ENCODE results near the gene CROCC2. TPM values are rescaled to one million over a fixed set of nuclear protein-coding genes. Genes with fewer than 3 reads are reported as not detected.

The CROCC2 gene
- total and polyA plus RNA-seq, 7 experiments from 2014 or later, result 0.22 TPM; not detected in 6

- Mint-ChIP-seq H3K27me3 (peaks cover 0 to 12% (median 7%) of the 10 kb centered on the region in 5 donors), H3K4me1 (peaks cover 0 to 2% (median 0%) of the 10 kb centered on the region in 7 donors), H3K36me3 (no peaks in the 10 kb centered on the region), H3K4me3 (no peak overlapping the region), H3K27ac (no peak overlapping the region), H3K9me3 (no peaks in the 10 kb centered on the region)
- intact Hi-C loops (cut with micrococcal nuclease), result loop anchor here (10.0 kb wide), 2 partner anchors 235 to 375 kb away; partner anchors contain the start of gene PPP1R7 (in 1 of the 2)
- H3K4me3 ChIP-seq (ENCODE audit: low read length), result no peak overlapping the region
- H3K27me3 ChIP-seq (ENCODE audit: control insufficient read depth in 2 of 2, insufficient read depth in 2 of 2, low read length in 2 of 2), result no peaks in the 10 kb centered on the region
- no peaks in the 10 kb centered on the region for H3K4me1 ChIP-seq (ENCODE audit: control insufficient read depth in 2 of 2, insufficient read depth in 2 of 2, low read length in 2 of 2)
- ATAC-seq (no peak), DNase-seq (peak in 2 of 9 donors; percentile 4 to 17)
- ChIA-PET CTCF (no interaction called here), POLR2A (interaction anchor here (0.6 kb wide), 1 partner anchor 793 kb away, joined by 3 read pairs; no protein-coding TSS in a partner anchor)
- no peaks in the 10 kb centered on the region for H3K36me3 ChIP-seq (ENCODE audit: control insufficient read depth in 2 of 3, insufficient read depth in 3 of 3, low read length in 3 of 3)
- no peaks in the 10 kb centered on the region for H3K9me3 ChIP-seq (ENCODE audit: control insufficient read depth in 2 of 3, low read length in 3 of 3)
- H3K27ac ChIP-seq (ENCODE audit: low read depth, low read length), result no peak overlapping the region
These were observed 13.9 kb downstream of the CROCC2 start for GRCh38 chr2:240919786-240920782.

- Histone ChIP-seq H3K27me3 (ENCODE audit: control insufficient read depth in 2 of 2, insufficient read depth in 2 of 2, low read length in 2 of 2) (no peaks in the 10 kb centered on the region), H3K27ac (ENCODE audit: low read depth, low read length) (no peak overlapping the region), H3K36me3 (ENCODE audit: control insufficient read depth in 2 of 3, insufficient read depth in 3 of 3, low read length in 3 of 3) (no peaks in the 10 kb centered on the region), H3K4me1 (ENCODE audit: control insufficient read depth in 2 of 2, insufficient read depth in 2 of 2, low read length in 2 of 2) (no peaks in the 10 kb centered on the region), H3K9me3 (ENCODE audit: control insufficient read depth in 2 of 3, low read length in 3 of 3) (no peaks in the 10 kb centered on the region), H3K4me3 (ENCODE audit: low read length) (no peak overlapping the region)
- Mint-ChIP-seq H3K36me3 (no peaks in the 10 kb centered on the region), H3K9me3 (no peaks in the 10 kb centered on the region), H3K27ac (no peak overlapping the region), H3K4me3 (no peak overlapping the region), H3K4me1 (no peaks in the 10 kb centered on the region), H3K27me3 (peaks cover 0 to 7% (median 0%) of the 10 kb centered on the region in 5 donors)
- DNase-seq, result peak in 2 of 9 donors; percentile 2 to 19
- ATAC-seq, result no peak
- ChIA-PET POLR2A (no interaction called here), CTCF (no interaction called here)
- intact Hi-C loops (cut with micrococcal nuclease), result no loop called here
These were observed 14.7 kb downstream of the CROCC2 start for GRCh38 chr2:240920783-240921231.

- Histone ChIP-seq H3K4me1 (ENCODE audit: control insufficient read depth in 2 of 2, insufficient read depth in 2 of 2, low read length in 2 of 2) (no peaks in the 10 kb centered on the region), H3K9me3 (ENCODE audit: control insufficient read depth in 2 of 3, low read length in 3 of 3) (no peaks in the 10 kb centered on the region), H3K4me3 (ENCODE audit: low read length) (no peak overlapping the region), H3K36me3 (ENCODE audit: control insufficient read depth in 2 of 3, insufficient read depth in 3 of 3, low read length in 3 of 3) (no peaks in the 10 kb centered on the region), H3K27ac (ENCODE audit: low read depth, low read length) (no peak overlapping the region), H3K27me3 (ENCODE audit: control insufficient read depth in 2 of 2, insufficient read depth in 2 of 2, low read length in 2 of 2) (no peaks in the 10 kb centered on the region)
- no peaks in the 10 kb centered on the region for H3K4me1 Mint-ChIP-seq
- peaks cover 0 to 6% (median 0%) of the 10 kb centered on the region in 5 donors for H3K27me3 Mint-ChIP-seq
- H3K9me3 Mint-ChIP-seq, result no peaks in the 10 kb centered on the region
- H3K4me3 Mint-ChIP-seq, result no peak overlapping the region
- CTCF ChIA-PET, result no interaction called here
- POLR2A ChIA-PET, result no interaction called here
- no peak for ATAC-seq
- H3K36me3 Mint-ChIP-seq, result no peaks in the 10 kb centered on the region
- peak in 2 of 9 donors; percentile 4 to 17 for DNase-seq
- no peak overlapping the region for H3K27ac Mint-ChIP-seq
- intact Hi-C loops (cut with micrococcal nuclease), result no loop called here
These were observed 15.3 kb downstream of the CROCC2 start for GRCh38 chr2:240921311-240921994.

GRCh38 chr2:240921995-240922244 is 15.8 kb downstream of the CROCC2 start:
- no peaks in the 10 kb centered on the region for H3K4me1 ChIP-seq (ENCODE audit: control insufficient read depth in 2 of 2, insufficient read depth in 2 of 2, low read length in 2 of 2)
- H3K4me3 ChIP-seq (ENCODE audit: low read length), result no peak overlapping the region
- Mint-ChIP-seq H3K4me1 (no peaks in the 10 kb centered on the region), H3K9me3 (no peaks in the 10 kb centered on the region), H3K27ac (no peak overlapping the region), H3K36me3 (no peaks in the 10 kb centered on the region), H3K4me3 (no peak overlapping the region), H3K27me3 (peaks cover 0 to 3% (median 0%) of the 10 kb centered on the region in 5 donors)
- intact Hi-C loops (cut with micrococcal nuclease), result no loop called here
- H3K9me3 ChIP-seq (ENCODE audit: control insufficient read depth in 2 of 3, low read length in 3 of 3), result no peaks in the 10 kb centered on the region
- ChIA-PET POLR2A (no interaction called here), CTCF (no interaction called here)
- peak in 1 of 9 donors; percentile 1 for DNase-seq
- H3K27me3 ChIP-seq (ENCODE audit: control insufficient read depth in 2 of 2, insufficient read depth in 2 of 2, low read length in 2 of 2), result no peaks in the 10 kb centered on the region
- no peak for ATAC-seq
- H3K36me3 ChIP-seq (ENCODE audit: control insufficient read depth in 2 of 3, insufficient read depth in 3 of 3, low read length in 3 of 3), result no peaks in the 10 kb centered on the region
- H3K27ac ChIP-seq (ENCODE audit: low read depth, low read length), result no peak overlapping the region

GRCh38 chr2:240922245-240922981 is 16.3 kb downstream of the CROCC2 start:
- H3K27ac Mint-ChIP-seq, result no peak overlapping the region
- Histone ChIP-seq H3K9me3 (ENCODE audit: control insufficient read depth in 2 of 3, low read length in 3 of 3) (no peaks in the 10 kb centered on the region), H3K27me3 (ENCODE audit: control insufficient read depth in 2 of 2, insufficient read depth in 2 of 2, low read length in 2 of 2) (no peaks in the 10 kb centered on the region), H3K4me1 (ENCODE audit: control insufficient read depth in 2 of 2, insufficient read depth in 2 of 2, low read length in 2 of 2) (no peaks in the 10 kb centered on the region), H3K36me3 (ENCODE audit: control insufficient read depth in 2 of 3, insufficient read depth in 3 of 3, low read length in 3 of 3) (no peaks in the 10 kb centered on the region), H3K4me3 (ENCODE audit: low read length) (no peak overlapping the region), H3K27ac (ENCODE audit: low read depth, low read length) (no peak overlapping the region)
- H3K27me3 Mint-ChIP-seq, result no peaks in the 10 kb centered on the region
- ATAC-seq, result no peak
- CTCF ChIA-PET, result no interaction called here
- DNase-seq, result peak in 2 of 9 donors; percentile 5 to 15
- no peaks in the 10 kb centered on the region for H3K36me3 Mint-ChIP-seq
- no peak overlapping the region for H3K4me3 Mint-ChIP-seq
- no peaks in the 10 kb centered on the region for H3K4me1 Mint-ChIP-seq
- no peaks in the 10 kb centered on the region for H3K9me3 Mint-ChIP-seq
- intact Hi-C loops (cut with micrococcal nuclease), result no loop called here
- POLR2A ChIA-PET, result no interaction called here

GRCh38 chr2:240922982-240923537 is 16.9 kb downstream of the CROCC2 start:
- POLR2A ChIA-PET, result no interaction called here
- CTCF ChIA-PET, result no interaction called here
- no peaks in the 10 kb centered on the region for H3K27me3 ChIP-seq (ENCODE audit: control insufficient read depth in 2 of 2, insufficient read depth in 2 of 2, low read length in 2 of 2)
- DNase-seq, result peak in 2 of 9 donors; percentile 2 to 10
- H3K27ac ChIP-seq (ENCODE audit: low read depth, low read length), result no peak overlapping the region
- Mint-ChIP-seq H3K27ac (no peak overlapping the region), H3K27me3 (no peaks in the 10 kb centered on the region), H3K9me3 (peaks cover 0 to 1% (median 0%) of the 10 kb centered on the region in 11 donors), H3K36me3 (no peaks in the 10 kb centered on the region), H3K4me3 (no peak overlapping the region), H3K4me1 (no peaks in the 10 kb centered on the region)
- no peak overlapping the region for H3K4me3 ChIP-seq (ENCODE audit: low read length)
- ATAC-seq, result no peak
- intact Hi-C loops (cut with micrococcal nuclease), result no loop called here
- H3K9me3 ChIP-seq (ENCODE audit: control insufficient read depth in 2 of 3, low read length in 3 of 3), result no peaks in the 10 kb centered on the region
- no peaks in the 10 kb centered on the region for H3K4me1 ChIP-seq (ENCODE audit: control insufficient read depth in 2 of 2, insufficient read depth in 2 of 2, low read length in 2 of 2)
- H3K36me3 ChIP-seq (ENCODE audit: control insufficient read depth in 2 of 3, insufficient read depth in 3 of 3, low read length in 3 of 3), result no peaks in the 10 kb centered on the region

All from naive thymus-derived CD4-positive, alpha-beta T cell (primary cell).